ENCODE results near the gene AMPD2. TPM values are rescaled to one million over a fixed set of nuclear protein-coding genes. Genes with fewer than 3 reads are reported as not detected.

AMPD2 gene
- total and polyA plus RNA-seq, 2 of the 8 experiments (the other 6 are each of a cell fraction or from before 2014, with no cell fraction given), result 37.2 to 67.7 TPM

DNA sequence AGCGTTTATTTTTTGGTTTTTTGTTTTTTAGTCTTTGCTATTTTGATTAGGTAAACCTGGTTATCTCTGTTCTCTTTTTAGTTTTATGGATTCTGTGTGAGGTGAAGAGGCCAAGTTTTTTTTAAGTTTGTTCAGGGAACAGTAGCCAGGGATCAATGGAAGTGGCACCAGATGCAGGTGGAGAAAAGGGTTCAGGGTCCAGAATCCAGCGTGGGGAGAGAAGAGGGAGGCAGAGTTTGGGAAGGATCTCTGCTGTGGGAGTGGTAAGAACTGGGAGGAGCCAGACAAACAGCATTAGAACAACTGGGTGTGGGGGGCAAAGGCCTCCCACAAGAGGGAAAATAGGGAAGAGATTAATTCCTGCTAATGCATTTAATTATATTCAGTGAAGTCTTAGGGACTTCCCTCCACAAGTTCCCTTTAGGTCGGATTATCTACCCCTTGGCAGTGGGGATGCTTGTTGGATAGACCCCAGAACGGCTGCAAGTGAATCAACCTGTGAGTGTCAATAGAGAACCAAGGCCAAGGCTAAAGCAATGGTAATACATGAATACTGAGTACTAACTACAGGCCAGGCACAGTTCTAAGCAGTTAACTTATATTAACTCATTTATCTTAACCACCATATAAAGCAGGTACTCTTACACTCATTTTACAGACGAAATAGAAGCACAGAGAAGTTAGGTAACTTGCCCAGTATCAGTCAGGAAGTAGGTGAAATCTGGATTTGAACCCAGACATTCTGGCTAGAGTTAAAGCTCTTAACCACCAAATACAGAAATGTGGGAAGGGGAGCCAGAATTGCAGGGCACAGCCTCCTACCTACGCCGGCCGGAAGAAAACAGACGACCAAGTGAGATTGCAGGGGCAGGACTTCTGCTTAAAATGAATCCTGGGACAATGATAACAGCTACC is 719 bp upstream of the AMPD2 start:
- peak overlapping the region; percentile 85; the same call in 1 of the 2 replicates for H4K8ac ChIP-seq (ENCODE audit: extremely low read depth, insufficient read depth, low read length)
- peak overlapping the region; percentile 69 to 85 (median 78); a peak in 5 of 8 replicates for H3K4me3 ChIP-seq (ENCODE audit: extremely low read depth in 1 of 4, insufficient read depth in 2 of 4, low read depth in 3 of 4, low read length in 4 of 4)
- peak overlapping the region; percentile 99 for H2AFZ ChIP-seq (ENCODE audit: low read length)
- CTCF ChIA-PET (ENCODE audit: partially characterized antibody), result interaction anchor here (1.0 to 1.7 kb wide), 4 partner anchors 13 to 126 kb away, joined by 3 to 9 read pairs (median 4); no protein-coding TSS in a partner anchor
- H3K14ac ChIP-seq (ENCODE audit: insufficient read length), result no peak overlapping the region
- no peak for TF ChIP-seq MAFK (IDR thresholded peaks at IDR 0.05; ENCODE audit: low read depth, low read length)
- TF ChIP-seq SRF (IDR thresholded peaks at IDR 0.05; ENCODE audit: low read depth, low read length), result no peak
- no peak for TF ChIP-seq RXRA (IDR thresholded peaks at IDR 0.05; ENCODE audit: insufficient read depth, low read depth, low read length)
- TF ChIP-seq JUND (IDR thresholded peaks at IDR 0.05; ENCODE audit: low read length), result no peak
- no peak for TF ChIP-seq ASH2L (IDR thresholded peaks at IDR 0.05; ENCODE audit: low read length)
- TF ChIP-seq CHD1 (IDR thresholded peaks at IDR 0.05; ENCODE audit: low read depth, low read length), result no peak
- TF ChIP-seq CEBPB (IDR thresholded peaks at IDR 0.05; ENCODE audit: low read depth, low read length), result no peak
- no peak for TF ChIP-seq CTCF (IDR thresholded peaks at IDR 0.05; ENCODE audit: control extremely low read depth in 1 of 3, insufficient read depth in 1 of 3, low read depth in 1 of 3, low read length in 3 of 3)
- no peak for TF ChIP-seq HDAC6 (IDR thresholded peaks at IDR 0.05; ENCODE audit: low read depth, low read length)
- H2BK5ac ChIP-seq (ENCODE audit: low read depth, low read length), result 0 out of 2 replicates have a peak overlapping the region, but pooled peaks have one; percentile 69
- no peak overlapping the region for H3K4ac ChIP-seq (replicated peaks; ENCODE audit: insufficient read length, low read depth, low read length)
- peaks cover 5 to 20% of the 10 kb centered on the region in 2 experiments for H4K20me1 ChIP-seq (replicated peaks in 1 of 2; ENCODE audit: control insufficient read depth in 1 of 2, insufficient read depth in 2 of 2, low read length in 2 of 2)
- H2BK120ac ChIP-seq (replicated peaks; ENCODE audit: low read depth, low read length), result no peak overlapping the region
- POLR2A ChIA-PET (ENCODE audit: partially characterized antibody), result interaction anchor here (0.6 to 2.5 kb wide), 7 partner anchors 10 to 247 kb away, joined by 3 to 18 read pairs (median 8); partner anchors contain the start of gene GNAI3
- H3K27me3 ChIP-seq (replicated peaks in 1 of 4; ENCODE audit: control insufficient read depth in 3 of 4, extremely low read depth in 1 of 4, insufficient read depth in 3 of 4, low read length in 3 of 4), result no peaks in the 10 kb centered on the region
- no peak overlapping the region for H3K56ac ChIP-seq (replicated peaks; ENCODE audit: insufficient read length, low read depth, low read length)
- peaks cover 15% of the 10 kb centered on the region for H3K79me1 ChIP-seq (ENCODE audit: low read depth, low read length)
- H3K79me2 ChIP-seq (ENCODE audit: control insufficient read depth in 1 of 2, insufficient read depth in 2 of 2, low read length in 2 of 2), result peaks cover 0 to 30% of the 10 kb centered on the region in 2 experiments; a peak in 2 of 4 replicates
- no peaks in the 10 kb centered on the region for H3K9me3 ChIP-seq (ENCODE audit: insufficient read depth in 2 of 2, low read depth in 1 of 2, low read length in 1 of 2)
- FAIRE-seq, result no peak
- peak overlapping the region; percentile 91 to 94 for H3K4me2 ChIP-seq (ENCODE audit: insufficient read depth in 1 of 2, low read depth in 2 of 2, low read length in 2 of 2)
- no peak overlapping the region for H2BK20ac ChIP-seq (ENCODE audit: low read length)
- no peak overlapping the region for H2BK15ac ChIP-seq (ENCODE audit: low read length)
- 60% methylated on average over 9 of the region's 9 CpGs; no CpG with 5 or more reads in 1 of the 2 experiments for WGBS, 2 experiments (ENCODE audit: extremely low coverage in 1 of 2, insufficient coverage in 1 of 2, insufficient read length in 1 of 2, insufficient replicate concordance in 2 of 2, low coverage in 1 of 2, low lambda C conversion rate in 2 of 2, missing lambda C conversion rate in 1 of 2)
- peak overlapping the region; percentile 49 for H4K5ac ChIP-seq (ENCODE audit: insufficient read length, low read depth, low read length)
- DNase-seq (ENCODE audit: low read depth in 1 of 2, low spot score in 2 of 2), result no peak
- H3K9ac ChIP-seq (replicated peaks in 1 of 4; ENCODE audit: extremely low read depth in 1 of 4, low read depth in 3 of 4, low read length in 3 of 4), result peak overlapping the region in 3 of 4 experiments; percentile 43 to 73 (median 60); a peak in 6 of 7 replicates
- H3K23ac ChIP-seq (ENCODE audit: insufficient read length), result no peak overlapping the region
- H3K36me3 ChIP-seq (ENCODE audit: control insufficient read depth in 2 of 4, insufficient read depth in 4 of 4, low read length in 3 of 4), result no peaks in the 10 kb centered on the region
- no peak overlapping the region for H2AK5ac ChIP-seq (ENCODE audit: low read depth, low read length)
- H3K4me1 ChIP-seq (replicated peaks in 1 of 4; ENCODE audit: control insufficient read depth in 3 of 4, insufficient read depth in 4 of 4, low read length in 3 of 4), result peaks cover 4 to 23% (median 12%) of the 10 kb centered on the region in 4 experiments
- peak overlapping the region; percentile 76 for H4K91ac ChIP-seq (replicated peaks; ENCODE audit: insufficient read length, low read length)
- no peak overlapping the region; the same call in 1 of the 2 replicates for H3K27ac ChIP-seq (ENCODE audit: low read depth, low read length)
- H3K23me2 ChIP-seq (ENCODE audit: low read depth, low read length), result peaks cover 16% of the 10 kb centered on the region
- H2BK12ac ChIP-seq (ENCODE audit: low read depth, low read length), result peak overlapping the region; percentile 91; the same call in 1 of the 2 replicates
- H3K18ac ChIP-seq (ENCODE audit: extremely low read depth, low read length), result no peak overlapping the region

Measured in H1 (cell line).